Measurements from ENCODE around the gene SLC1A2. TPM values are rescaled to one million over a fixed set of nuclear protein-coding genes. Genes with fewer than 3 reads are reported as not detected.

SLC1A2 gene
- total RNA-seq, 1 donor from 2014 or later: 0.25 TPM

- Histone ChIP-seq H3K4me1 (ENCODE audit: insufficient read depth, low read length) (no peaks in the 10 kb centered on the region), H3K4me2 (ENCODE audit: low read length) (no peak overlapping the region), H3K9me3 (ENCODE audit: insufficient read depth, low read depth, low read length) (no peaks in the 10 kb centered on the region), H3K27ac (ENCODE audit: low read depth, low read length) (peak overlapping the region; percentile 40), H3K27me3 (ENCODE audit: insufficient read depth, low read length) (no peaks in the 10 kb centered on the region), H3K4me3 (ENCODE audit: insufficient read depth, low read depth, low read length) (no peak overlapping the region), H2AFZ (ENCODE audit: low read depth, low read length) (no peak overlapping the region), H4K20me1 (ENCODE audit: insufficient read depth, low read length) (no peaks in the 10 kb centered on the region), H3K36me3 (ENCODE audit: insufficient read depth, low read length) (peaks cover 82% of the 10 kb centered on the region), H3K9ac (ENCODE audit: low read length) (peak overlapping the region; percentile 38), H3K79me2 (ENCODE audit: insufficient read depth, low read length) (no peaks in the 10 kb centered on the region)
- Mint-ChIP-seq H3K27ac (ENCODE audit: unreplicated experiment) (no peak overlapping the region), H3K4me1 (ENCODE audit: low read depth, unreplicated experiment) (no peaks in the 10 kb centered on the region), H3K27me3 (ENCODE audit: low read depth, unreplicated experiment) (no peaks in the 10 kb centered on the region), H3K4me3 (ENCODE audit: unreplicated experiment) (no peak overlapping the region), H3K36me3 (ENCODE audit: low read depth, unreplicated experiment) (peaks cover 11% of the 10 kb centered on the region), H3K9me3 (ENCODE audit: unreplicated experiment) (no peaks in the 10 kb centered on the region)
- DNase-seq (ENCODE audit: low read depth) (no peak), FAIRE-seq (no peak)
- no peak for TF ChIP-seq CTCF (IDR thresholded peaks at IDR 0.05; ENCODE audit: insufficient read depth, low read depth, low read length)
These were observed 195.4 kb downstream of the SLC1A2 start for GRCh38 chr11:35223991-35224390.

GRCh38 chr11:35223371-35223796 lies 196.0 kb downstream of the SLC1A2 start:
- TF ChIP-seq CTCF (IDR thresholded peaks at IDR 0.05; ENCODE audit: insufficient read depth, low read depth, low read length) (no peak), EZH2 (IDR thresholded peaks at IDR 0.05; ENCODE audit: insufficient read depth, low read length) (no peak)
- Histone ChIP-seq H3K4me1 (ENCODE audit: insufficient read depth, low read length) (peaks cover 2% of the 10 kb centered on the region), H3K27ac (ENCODE audit: low read depth, low read length) (peak overlapping the region; percentile 40), H3K79me2 (ENCODE audit: insufficient read depth, low read length) (no peaks in the 10 kb centered on the region), H3K27me3 (ENCODE audit: insufficient read depth, low read length) (no peaks in the 10 kb centered on the region), H4K20me1 (ENCODE audit: insufficient read depth, low read length) (no peaks in the 10 kb centered on the region), H3K36me3 (ENCODE audit: insufficient read depth, low read length) (peaks cover 81% of the 10 kb centered on the region), H3K9me3 (ENCODE audit: insufficient read depth, low read depth, low read length) (no peaks in the 10 kb centered on the region), H3K9ac (ENCODE audit: low read length) (peak overlapping the region; percentile 38), H3K4me3 (ENCODE audit: insufficient read depth, low read depth, low read length) (no peak overlapping the region), H3K4me2 (ENCODE audit: low read length) (no peak overlapping the region), H2AFZ (ENCODE audit: low read depth, low read length) (no peak overlapping the region)
- peaks cover 7% of the 10 kb centered on the region for H3K36me3 Mint-ChIP-seq (ENCODE audit: low read depth, unreplicated experiment)
- FAIRE-seq (no peak), DNase-seq (ENCODE audit: low read depth) (peak; percentile 60)
- no peaks in the 10 kb centered on the region for H3K4me1 Mint-ChIP-seq (ENCODE audit: low read depth, unreplicated experiment)
- no peaks in the 10 kb centered on the region for H3K9me3 Mint-ChIP-seq (ENCODE audit: unreplicated experiment)
- H3K27ac Mint-ChIP-seq (ENCODE audit: unreplicated experiment): no peak overlapping the region
- no peak overlapping the region for H3K4me3 Mint-ChIP-seq (ENCODE audit: unreplicated experiment)
- H3K27me3 Mint-ChIP-seq (ENCODE audit: low read depth, unreplicated experiment): no peaks in the 10 kb centered on the region

GRCh38 chr11:35218956-35219355 lies 200.4 kb downstream of the SLC1A2 start:
- H3K9ac ChIP-seq (ENCODE audit: low read length): no peak overlapping the region
- FAIRE-seq: no peak
- H3K27me3 Mint-ChIP-seq (ENCODE audit: low read depth, unreplicated experiment): no peaks in the 10 kb centered on the region

More at GRCh38 chr11:35218956-35219355, 200.4 kb downstream of the SLC1A2 start:
- no peak overlapping the region for H3K4me3 ChIP-seq (ENCODE audit: insufficient read depth, low read depth, low read length)
- peak; percentile 59 for DNase-seq (ENCODE audit: low read depth)
- H3K36me3 ChIP-seq (ENCODE audit: insufficient read depth, low read length): peaks cover 67% of the 10 kb centered on the region
- H3K79me2 ChIP-seq (ENCODE audit: insufficient read depth, low read length): peaks cover 5% of the 10 kb centered on the region
- Mint-ChIP-seq H3K27ac (ENCODE audit: unreplicated experiment) (no peak overlapping the region), H3K9me3 (ENCODE audit: unreplicated experiment) (no peaks in the 10 kb centered on the region), H3K4me1 (ENCODE audit: low read depth, unreplicated experiment) (peaks cover 18% of the 10 kb centered on the region), H3K4me3 (ENCODE audit: unreplicated experiment) (no peak overlapping the region), H3K36me3 (ENCODE audit: low read depth, unreplicated experiment) (peaks cover 6% of the 10 kb centered on the region)
- H4K20me1 ChIP-seq (ENCODE audit: insufficient read depth, low read length): no peaks in the 10 kb centered on the region
- no peaks in the 10 kb centered on the region for H3K9me3 ChIP-seq (ENCODE audit: insufficient read depth, low read depth, low read length)
- no peak for TF ChIP-seq CTCF (IDR thresholded peaks at IDR 0.05; ENCODE audit: insufficient read depth, low read depth, low read length)
- no peak for TF ChIP-seq EZH2 (IDR thresholded peaks at IDR 0.05; ENCODE audit: insufficient read depth, low read length)
- peaks cover 26% of the 10 kb centered on the region for H3K4me1 ChIP-seq (ENCODE audit: insufficient read depth, low read length)
- H3K27me3 ChIP-seq (ENCODE audit: insufficient read depth, low read length): no peaks in the 10 kb centered on the region
- no peak overlapping the region for H2AFZ ChIP-seq (ENCODE audit: low read depth, low read length)
- no peak overlapping the region for H3K4me2 ChIP-seq (ENCODE audit: low read length)
- H3K27ac ChIP-seq (ENCODE audit: low read depth, low read length): peak overlapping the region; percentile 45
